SK-N-SH (cell line): ENCODE data around the gene SPAG5.

ENCODE experiments used
- CTCF ChIP-seq: fragments of 200-600 bp; sonication (generic); IDR thresholded peaks from 2 replicates; pipeline ENCODE4 v1.6.1; 2017; ENCODE audit warnings: antibody characterized with exemption, mild to moderate bottlenecking, moderate library complexity
- EZH2phosphoT487 ChIP-seq: fragments of 200-600 bp; sonication (generic); IDR thresholded peaks from 2 replicates; pipeline ENCODE4 v1.6.1; 2017; ENCODE audit warnings: low read depth, mixed run types, mild to moderate bottlenecking, antibody characterized with exemption, moderate library complexity, borderline replicate concordance
- REST ChIP-seq: IDR thresholded peaks from 2 replicates; pipeline ENCODE4 v1.6.1; 2012; ENCODE audit warnings: mild to moderate bottlenecking, low read depth, low read length, moderate library complexity
- RFX5 ChIP-seq: IDR thresholded peaks from 2 replicates; pipeline ENCODE4 v1.6.1; 2012; ENCODE audit warnings: mild to moderate bottlenecking, improper control_type of control experiment, low read length

- no peak for TF ChIP-seq CTCF
- TF ChIP-seq EZH2phosphoT487 = no peak
- no peak for TF ChIP-seq REST
- no peak for TF ChIP-seq RFX5
These were observed 35.4 kb downstream of the SPAG5 start for GRCh38 chr17:28563475-28563874.
